T-helper 17 cell (primary cell): ENCODE data around the gene B2M. TPM values are rescaled to one million over a fixed set of nuclear protein-coding genes. Genes with fewer than 3 reads are reported as not detected.
"Not testable (repeated sequence)": the region's sequence is repeated elsewhere in the genome, so short reads cannot be mapped to it uniquely, and the experiment has no call there.

Experiments
- ATAC-seq: fragments of 150-1000 bp; cut with Tn5 transposase; 2 replicates; pipeline ENCODE4 v1.10.0; 2021; ENCODE audit warnings: mild to moderate bottlenecking, moderate library complexity
- DNase-seq, 3 donors: peaks; one replicate each; pipeline versions ENCODE4 v3.0.0 to v3.0.0-alpha.2; 2020 to 2021
- H3K9me3 ChIP-seq: one replicate; pipeline ENCODE4 v1.7.0; 2013; ENCODE audit warnings: low read length, mild to moderate bottlenecking; ENCODE audit not compliant: control insufficient read depth, poor library complexity, severe bottlenecking
- H3K27ac Mint-ChIP-seq: one replicate; pipeline ENCODE4 v1.8.0; 2022; ENCODE audit warnings: mild to moderate bottlenecking, moderate library complexity, mixed read lengths
- H3K27me3 Mint-ChIP-seq: one replicate; pipeline ENCODE4 v1.8.0; 2022; ENCODE audit warnings: mixed read lengths
- H3K36me3 Mint-ChIP-seq: one replicate; pipeline ENCODE4 v1.8.0; 2022; ENCODE audit warnings: low read depth, mixed read lengths
- H3K4me1 Mint-ChIP-seq: one replicate; pipeline ENCODE4 v1.8.0; 2022; ENCODE audit warnings: mild to moderate bottlenecking, mixed read lengths
- H3K4me3 Mint-ChIP-seq: one replicate; pipeline ENCODE4 v1.8.0; 2022; ENCODE audit warnings: mild to moderate bottlenecking, moderate library complexity, mixed read lengths
- total RNA-seq, 4 donors: library from RNA in 2 of 4; stranded (reverse) in 2 of 4; gene quantifications; one replicate each; pipeline ENCODE4 v1.2.3 and lab custom pipeline; 2022 to 2026

B2M gene
- total RNA-seq, 2 donors from 2014 or later: 6,241 to 6,591 TPM

GRCh38 chr15:44738340-44738984 lies 27.1 kb downstream of the B2M start:
- Mint-ChIP-seq H3K4me3 (no peak overlapping the region), H3K36me3 (no peaks in the 10 kb centered on the region), H3K4me1 (peaks cover 25% of the 10 kb centered on the region), H3K27me3 (no peaks in the 10 kb centered on the region), H3K27ac (peak overlapping the region; percentile 54)
- no peak for ATAC-seq
- DNase-seq: no peak
- H3K9me3 ChIP-seq: no peaks in the 10 kb centered on the region

GRCh38 chr15:44739222-44739847 lies 28.0 kb downstream of the B2M start:
- H3K9me3 ChIP-seq, ATAC-seq, H3K27ac Mint-ChIP-seq, DNase-seq, H3K36me3 Mint-ChIP-seq, H3K4me3 Mint-ChIP-seq, H3K27me3 Mint-ChIP-seq: not testable (repeated sequence)
- H3K4me1 Mint-ChIP-seq: peaks cover 21% of the 10 kb centered on the region

- H3K4me3 Mint-ChIP-seq, H3K27me3 Mint-ChIP-seq, H3K9me3 ChIP-seq, DNase-seq, H3K27ac Mint-ChIP-seq, H3K36me3 Mint-ChIP-seq, ATAC-seq, H3K4me1 Mint-ChIP-seq: not testable (repeated sequence)
Observed at GRCh38 chr15:44743454-44743853, 32.1 kb downstream of the B2M start.

GRCh38 chr15:44753345-44753744 lies 42.0 kb downstream of the B2M start:
- Mint-ChIP-seq H3K4me1 (peaks cover 5% of the 10 kb centered on the region), H3K36me3 (peaks cover 7% of the 10 kb centered on the region), H3K27ac (no peak overlapping the region), H3K4me3 (no peak overlapping the region), H3K27me3 (no peaks in the 10 kb centered on the region)
- no peak for ATAC-seq
- H3K9me3 ChIP-seq: no peaks in the 10 kb centered on the region
- DNase-seq: no peak

GRCh38 chr15:44763187-44763586 lies 51.9 kb downstream of the B2M start:
- H3K4me3 Mint-ChIP-seq: no peak overlapping the region
- peaks cover 9% of the 10 kb centered on the region for H3K27me3 Mint-ChIP-seq
- no peaks in the 10 kb centered on the region for H3K4me1 Mint-ChIP-seq
- H3K36me3 Mint-ChIP-seq: peaks cover 10% of the 10 kb centered on the region
- H3K9me3 ChIP-seq: no peaks in the 10 kb centered on the region
- DNase-seq: no peak
- no peak for ATAC-seq
- no peak overlapping the region for H3K27ac Mint-ChIP-seq

- no peak for DNase-seq
- Mint-ChIP-seq H3K27me3 (peaks cover 9% of the 10 kb centered on the region), H3K4me3 (no peak overlapping the region), H3K4me1 (no peaks in the 10 kb centered on the region), H3K27ac (no peak overlapping the region), H3K36me3 (peaks cover 10% of the 10 kb centered on the region)
- ATAC-seq: no peak
- H3K9me3 ChIP-seq: no peaks in the 10 kb centered on the region
Observed at GRCh38 chr15:44763848-44764247, 52.5 kb downstream of the B2M start.

- DNase-seq (no peak), ATAC-seq (no peak)
- no peaks in the 10 kb centered on the region for H3K9me3 ChIP-seq
- H3K36me3 Mint-ChIP-seq: peaks cover 10% of the 10 kb centered on the region
- H3K4me1 Mint-ChIP-seq: no peaks in the 10 kb centered on the region
- no peak overlapping the region for H3K4me3 Mint-ChIP-seq
- no peak overlapping the region for H3K27ac Mint-ChIP-seq
- peaks cover 9% of the 10 kb centered on the region for H3K27me3 Mint-ChIP-seq
Observed at GRCh38 chr15:44765036-44765435, 53.7 kb downstream of the B2M start.

Other genes with a start within 250 kb of the B2M start
- gene EIF3J, start 174.4 kb upstream of the B2M start, total RNA-seq: 10 to 100 TPM; 52.7 to 73.1 TPM
- gene SPG11, start 47.9 kb upstream of the B2M start, total RNA-seq: 10 to 100 TPM; 71.0 to 76.4 TPM
- 10 to 100 TPM; 24.8 to 26.7 TPM for gene PATL2, start 194 bp upstream of the B2M start, total RNA-seq
- 10 to 100 TPM; 22.2 to 31.7 TPM for gene TRIM69, start 25.0 kb downstream of the B2M start, total RNA-seq
- gene TERB2, start 245.2 kb downstream of the B2M start, total RNA-seq: not detected